ENCODE data around the gene ZNF687. TPM values are rescaled to one million over a fixed set of nuclear protein-coding genes. Genes with fewer than 3 reads are reported as not detected.

The ZNF687 gene
- total and polyA plus RNA-seq, 12 donors, result 7.5 to 38.3 (median 30.8) TPM

DNA sequence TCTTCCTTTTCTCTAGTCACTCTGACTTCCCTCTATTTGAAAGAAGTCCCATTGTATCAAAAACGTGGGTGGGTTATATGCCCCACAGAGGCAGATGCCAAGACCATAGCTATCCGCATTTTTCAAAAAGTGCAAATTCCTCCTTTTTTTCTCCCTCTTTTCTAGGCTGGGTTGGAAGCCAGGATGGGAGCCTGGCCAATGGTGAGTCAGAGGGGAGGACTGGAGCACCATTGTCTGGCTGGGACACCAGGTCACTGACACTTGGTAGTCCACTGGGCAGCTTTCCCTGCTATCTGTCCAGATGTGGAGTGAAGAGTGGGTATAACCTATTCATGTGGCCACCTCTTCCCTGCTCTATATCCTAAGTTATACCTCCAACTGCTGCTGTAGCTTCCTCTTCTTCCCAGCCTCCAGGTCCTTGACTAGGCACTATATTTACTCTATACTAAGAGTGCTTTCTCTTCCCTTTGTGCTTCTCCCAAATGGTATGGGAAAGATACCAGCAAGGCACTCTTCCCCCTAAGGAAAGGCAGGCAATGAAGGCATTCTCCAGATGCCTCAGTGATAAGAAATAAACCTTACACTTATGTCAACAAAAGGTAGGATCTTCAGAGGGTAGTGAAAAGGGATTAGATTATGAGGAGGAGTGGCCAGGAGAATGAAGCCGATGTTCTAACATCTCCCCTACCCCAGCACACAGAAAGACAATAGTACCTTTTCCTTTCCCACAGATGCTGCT is 32.2 kb downstream of the ZNF687 start:
- intact Hi-C loops (cut with DNase I), result no loop called here
- Histone ChIP-seq H3K4me3 (no peak overlapping the region), H3K9me3 (replicated peaks in 1 of 3) (no peaks in the 10 kb centered on the region), H3K4me1 (replicated peaks in 1 of 2) (peaks cover 39 to 54% of the 10 kb centered on the region in 2 donors), H3K27me3 (no peaks in the 10 kb centered on the region), H3K36me3 (replicated peaks in 1 of 2) (peaks cover 0 to 48% of the 10 kb centered on the region in 2 donors), H3K27ac (peak overlapping the region in 4 of 5 donors; percentile 42 to 93 (median 82))
- DNase-seq, result peak; percentile 85 to 96 (median 93)
- TF ChIP-seq POLR2A (IDR thresholded peaks at IDR 0.05) (no peak), CTCF (IDR thresholded peaks at IDR 0.05) (no peak)
- 38 to 43% (median 42%) methylated on average over 3 of the region's 3 CpGs for WGBS, 4 donors

DNA sequence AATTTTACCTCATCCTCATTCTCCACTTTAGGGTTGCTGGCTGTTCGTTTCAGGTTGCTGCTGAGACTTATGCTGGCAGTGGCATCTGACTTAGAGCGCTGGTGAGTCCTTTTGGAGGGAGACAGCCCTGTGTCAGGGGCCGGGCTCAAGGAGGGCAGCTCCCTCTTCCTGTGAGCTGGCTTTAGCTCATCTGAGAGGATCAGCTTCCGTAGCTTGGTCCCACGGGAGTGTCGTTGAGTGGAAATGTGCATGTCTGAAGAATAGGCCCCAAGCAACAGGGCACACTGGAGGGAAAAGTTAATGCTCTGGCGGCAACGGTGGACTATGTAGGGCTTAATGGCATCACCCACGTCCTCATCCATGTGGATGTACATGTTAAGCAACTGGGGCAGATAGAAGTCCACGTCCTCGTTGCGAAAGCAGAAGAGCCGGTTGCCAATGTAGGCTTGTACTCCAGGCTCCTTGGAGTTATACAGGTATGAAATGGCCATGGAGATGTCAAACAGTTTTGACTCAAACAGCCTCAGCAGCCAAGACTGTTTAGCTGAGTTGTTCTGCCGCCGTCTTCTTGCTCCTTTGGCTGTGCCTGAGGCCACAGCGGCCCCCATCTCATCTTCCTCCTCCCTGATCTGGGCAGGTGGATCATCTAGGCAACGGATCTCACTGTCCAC is 33.6 kb downstream of the ZNF687 start:
- Histone ChIP-seq H3K9me3 (replicated peaks in 1 of 3) (no peaks in the 10 kb centered on the region), H3K27me3 (no peaks in the 10 kb centered on the region), H3K36me3 (replicated peaks in 1 of 2) (peaks cover 0 to 47% of the 10 kb centered on the region in 2 donors), H3K4me1 (replicated peaks in 1 of 2) (peaks cover 37 to 42% of the 10 kb centered on the region in 2 donors), H3K27ac (peak overlapping the region in 1 of 5 donors; percentile 32), H3K4me3 (no peak overlapping the region)
- intact Hi-C loops (cut with DNase I), result no loop called here
- DNase-seq, result no peak
- TF ChIP-seq POLR2A (IDR thresholded peaks at IDR 0.05), result no peak
- TF ChIP-seq CTCF (IDR thresholded peaks at IDR 0.05), result no peak
- WGBS, 4 donors, result 90 to 94% (median 93%) methylated on average over 9 to 17 of the region's 17 CpGs

GRCh38 chr1:151318975-151319374 is 36.9 kb downstream of the ZNF687 start:
- TF ChIP-seq POLR2A (IDR thresholded peaks at IDR 0.05) (no peak), CTCF (IDR thresholded peaks at IDR 0.05) (no peak)
- Histone ChIP-seq H3K4me1 (replicated peaks in 1 of 2) (peaks cover 9 to 13% of the 10 kb centered on the region in 2 donors), H3K9me3 (replicated peaks in 1 of 3) (no peaks in the 10 kb centered on the region), H3K27ac (no peak overlapping the region), H3K36me3 (replicated peaks in 1 of 2) (peaks cover 0 to 66% of the 10 kb centered on the region in 2 donors), H3K27me3 (no peaks in the 10 kb centered on the region), H3K4me3 (no peak overlapping the region)
- WGBS, 4 donors, result 62 to 80% (median 67%) methylated on average over 3 of the region's 3 CpGs
- no peak for DNase-seq
- intact Hi-C loops (cut with DNase I), result no loop called here

DNA sequence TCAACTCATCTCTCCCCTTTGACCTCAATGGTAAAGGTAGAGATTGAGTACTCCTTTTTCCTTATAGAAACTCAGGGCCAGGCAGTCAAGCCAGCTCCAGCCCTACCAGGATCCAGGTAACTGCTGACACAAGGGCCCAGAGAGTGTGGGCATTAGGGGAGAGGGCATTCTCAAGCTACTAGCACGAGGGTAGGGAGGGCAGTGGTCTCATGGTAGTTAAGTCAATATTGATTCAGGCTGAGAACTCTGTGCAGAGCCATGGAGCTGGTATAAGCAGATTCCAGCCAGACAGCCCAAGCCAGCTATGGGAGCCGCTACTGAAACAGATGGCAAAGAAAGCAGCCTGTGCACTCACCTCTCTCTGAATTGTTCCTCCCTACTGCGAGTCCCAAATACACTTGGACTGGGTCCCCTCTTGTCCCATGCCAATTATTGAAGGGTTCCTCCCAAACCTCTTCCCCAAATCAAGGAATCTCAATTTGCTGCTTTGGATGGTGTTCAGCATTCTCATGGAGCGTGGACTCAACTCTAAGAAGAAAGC is 42.4 kb downstream of the ZNF687 start:
- intact Hi-C loops (cut with DNase I), result no loop called here
- no peak overlapping the region for H3K27ac ChIP-seq
- WGBS, 4 donors, result 91 to 97% (median 94%) methylated on average over 4 of the region's 4 CpGs
- no peaks in the 10 kb centered on the region for H3K27me3 ChIP-seq
- DNase-seq, result no peak
- no peaks in the 10 kb centered on the region for H3K9me3 ChIP-seq (replicated peaks in 1 of 3)
- no peak for TF ChIP-seq POLR2A (IDR thresholded peaks at IDR 0.05)
- no peak for TF ChIP-seq CTCF (IDR thresholded peaks at IDR 0.05)
- peaks cover 0 to 34% of the 10 kb centered on the region in 2 donors for H3K36me3 ChIP-seq (replicated peaks in 1 of 2)
- peaks cover 26 to 35% of the 10 kb centered on the region in 2 donors for H3K4me1 ChIP-seq (replicated peaks in 1 of 2)
- H3K4me3 ChIP-seq, result no peak overlapping the region
